Mucosa of stomach (tissue), 1 donor: ENCODE results near the gene CBLC.
"Not testable (repeated sequence)": the region's sequence is repeated elsewhere in the genome, so short reads cannot be mapped to it uniquely, and the experiment has no call there.

Experiments used
- H3K27me3 ChIP-seq: one replicate; pipeline ENCODE4 v1.7.0; 2013; ENCODE audit warnings: mild to moderate bottlenecking, low read length; ENCODE audit not compliant: control insufficient read depth, insufficient read depth
- H3K36me3 ChIP-seq: one replicate; pipeline ENCODE4 v1.7.0; 2013; ENCODE audit warnings: low read length; ENCODE audit not compliant: control insufficient read depth, insufficient read depth
- H3K4me1 ChIP-seq: one replicate; pipeline ENCODE4 v1.7.0; 2013; ENCODE audit warnings: mild to moderate bottlenecking, low read length; ENCODE audit not compliant: control insufficient read depth, insufficient read depth
- H3K4me3 ChIP-seq: one replicate; pipeline ENCODE4 v1.7.0; 2013; ENCODE audit warnings: low read length
- H3K9ac ChIP-seq: one replicate; pipeline ENCODE4 v1.7.0; 2013; ENCODE audit warnings: mild to moderate bottlenecking, low read length, moderate library complexity
- H3K9me3 ChIP-seq: one replicate; pipeline ENCODE4 v1.7.0; 2013; ENCODE audit warnings: mild to moderate bottlenecking, low read length, moderate library complexity; ENCODE audit not compliant: control insufficient read depth
- donor health status: Pancreatic carcinoma.

CBLC gene

DNA sequence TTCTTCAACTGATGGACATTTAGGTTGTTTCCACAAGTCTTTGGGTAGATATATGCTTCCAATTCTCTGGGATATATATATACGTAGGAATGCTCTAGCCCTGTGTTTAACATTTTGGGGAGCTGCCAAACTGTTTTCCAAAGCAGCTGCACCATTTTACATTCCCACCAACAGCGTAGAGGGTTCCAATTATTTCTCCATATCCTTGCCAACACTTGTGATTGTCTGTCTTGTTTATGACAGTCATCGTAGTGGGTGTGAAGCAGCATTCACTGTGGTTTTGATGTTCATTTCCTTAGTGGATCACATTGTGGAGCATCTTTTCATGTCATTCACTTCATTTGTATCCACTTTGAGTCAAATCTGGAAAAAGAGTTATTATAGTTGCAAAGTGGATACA, 4.7 kb upstream of the CBLC start:
- no peaks in the 10 kb centered on the region for H3K36me3 ChIP-seq
- H3K9me3 ChIP-seq = no peaks in the 10 kb centered on the region
- H3K27me3 ChIP-seq = no peaks in the 10 kb centered on the region
- H3K4me1 ChIP-seq = peaks cover 30% of the 10 kb centered on the region
- no peak overlapping the region for H3K4me3 ChIP-seq
- H3K9ac ChIP-seq = no peak overlapping the region

DNA sequence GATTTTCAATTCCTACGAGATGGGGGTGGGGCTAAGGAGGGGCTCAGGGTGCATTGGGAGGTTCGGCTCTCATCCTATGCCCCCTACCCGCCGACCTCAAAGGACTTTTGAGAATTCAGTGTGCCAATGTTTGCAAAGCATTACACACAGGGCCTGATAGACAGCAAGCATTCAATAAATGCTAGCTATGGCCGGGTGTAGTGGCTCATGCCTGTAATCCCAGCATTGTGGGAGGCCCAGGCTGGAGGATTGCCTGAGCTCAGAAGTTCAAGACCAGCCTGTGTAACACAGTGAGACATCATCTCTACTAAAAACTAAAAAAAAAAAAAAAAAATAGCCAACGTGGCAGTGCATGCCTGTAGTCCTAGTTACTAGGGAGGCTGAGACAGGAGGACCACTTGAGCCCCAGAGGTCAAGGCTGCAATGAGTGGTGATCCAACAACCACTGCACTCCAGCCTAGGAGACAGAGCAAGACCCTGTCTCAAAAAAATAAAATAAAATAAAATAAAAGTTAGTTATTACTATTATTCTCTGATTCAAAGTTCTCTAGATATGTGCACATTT, 1.9 kb upstream of the CBLC start:
- H3K9ac ChIP-seq = no peak overlapping the region

DNA sequence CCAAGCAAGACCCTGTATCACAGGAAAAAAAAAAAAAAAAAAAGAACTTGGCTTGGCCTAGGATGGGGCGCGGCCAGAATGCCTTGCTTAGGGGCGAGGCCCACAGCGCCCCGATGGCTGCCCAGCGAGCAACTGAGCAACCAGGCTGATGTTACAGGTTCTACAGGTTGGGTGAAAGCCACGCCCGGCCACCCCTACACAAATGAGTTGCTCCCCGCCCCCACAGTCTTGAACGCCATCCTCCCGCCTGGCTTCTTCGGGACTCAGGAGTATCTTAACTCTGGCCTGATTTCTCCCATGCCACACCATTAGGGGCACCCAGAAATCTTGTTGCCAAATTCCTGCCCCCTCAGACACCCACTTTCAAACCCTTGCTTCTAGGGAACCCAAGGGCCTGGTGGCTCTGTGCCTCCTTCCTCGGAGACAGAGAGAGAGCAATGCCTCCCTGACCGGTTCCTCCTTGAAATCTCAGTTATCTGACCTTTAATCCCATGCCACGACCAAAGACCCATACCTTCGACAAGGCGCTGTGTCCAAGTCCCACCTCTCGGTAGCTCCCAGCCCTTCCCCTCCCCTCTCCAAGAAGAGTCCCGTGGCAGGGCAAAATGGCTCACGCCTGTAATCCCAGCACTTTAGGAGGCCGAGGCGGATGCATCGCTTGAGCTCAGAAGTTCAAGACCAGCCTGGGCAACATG, 1.1 kb upstream of the CBLC start:
- no peaks in the 10 kb centered on the region for H3K27me3 ChIP-seq
- no peaks in the 10 kb centered on the region for H3K9me3 ChIP-seq
- no peaks in the 10 kb centered on the region for H3K36me3 ChIP-seq
- no peak overlapping the region for H3K4me3 ChIP-seq
- peaks cover 35% of the 10 kb centered on the region for H3K4me1 ChIP-seq
- H3K9ac ChIP-seq = peak overlapping the region; percentile 90

More for the DNA sequence above, 1.9 kb upstream of the CBLC start:
- Histone ChIP-seq H3K4me1 (peaks cover 34% of the 10 kb centered on the region), H3K27me3 (no peaks in the 10 kb centered on the region), H3K36me3 (no peaks in the 10 kb centered on the region), H3K9me3 (no peaks in the 10 kb centered on the region), H3K4me3 (no peak overlapping the region)

DNA sequence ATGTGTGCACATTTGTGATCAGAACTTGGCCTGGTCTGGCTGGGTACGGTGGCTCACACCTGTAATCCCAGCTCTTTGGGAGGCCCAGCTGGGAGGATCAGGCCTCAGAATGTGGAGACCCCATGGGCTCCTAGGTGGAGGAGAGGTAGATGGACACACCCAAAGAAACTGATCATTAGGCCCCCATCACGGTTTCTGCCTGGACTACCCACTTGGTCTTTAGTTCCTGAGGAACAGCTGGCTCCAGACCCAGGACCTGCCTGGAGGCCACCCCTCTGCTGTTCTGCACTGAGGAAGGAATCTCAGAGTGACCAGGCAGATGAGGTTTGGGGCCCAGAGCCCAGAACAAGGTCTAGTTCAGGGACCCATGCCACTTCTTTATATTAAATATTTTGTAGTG, 1.5 kb downstream of the CBLC start:
- no peaks in the 10 kb centered on the region for H3K27me3 ChIP-seq
- peaks cover 32% of the 10 kb centered on the region for H3K4me1 ChIP-seq
- no peak overlapping the region for H3K4me3 ChIP-seq
- no peaks in the 10 kb centered on the region for H3K9me3 ChIP-seq
- H3K36me3 ChIP-seq = no peaks in the 10 kb centered on the region
- H3K9ac ChIP-seq = no peak overlapping the region

DNA sequence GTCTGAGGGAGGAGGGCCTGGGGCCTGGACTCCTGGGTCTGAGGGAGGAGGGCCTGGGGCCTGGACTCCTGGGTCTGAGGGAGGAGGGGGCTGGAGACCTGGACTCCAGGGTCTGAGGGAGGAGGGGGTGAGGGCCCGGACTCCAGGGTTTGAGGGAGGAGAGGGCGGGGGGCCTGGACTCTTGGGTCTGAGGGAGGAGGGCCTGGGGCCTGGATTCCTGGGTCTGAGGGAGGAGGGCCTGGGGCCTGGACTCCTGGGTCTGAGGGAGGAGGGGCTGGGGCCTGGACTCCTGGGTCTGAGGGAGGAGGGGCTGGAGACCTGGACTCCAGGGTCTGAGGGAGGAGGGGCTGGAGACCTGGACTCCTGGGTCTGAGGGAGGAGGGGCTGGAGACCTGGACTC, 4.0 kb downstream of the CBLC start:
- not testable (repeated sequence) for H3K9me3 ChIP-seq, H3K36me3 ChIP-seq, H3K9ac ChIP-seq, H3K4me3 ChIP-seq, H3K27me3 ChIP-seq
- peaks cover 26% of the 10 kb centered on the region for H3K4me1 ChIP-seq

DNA sequence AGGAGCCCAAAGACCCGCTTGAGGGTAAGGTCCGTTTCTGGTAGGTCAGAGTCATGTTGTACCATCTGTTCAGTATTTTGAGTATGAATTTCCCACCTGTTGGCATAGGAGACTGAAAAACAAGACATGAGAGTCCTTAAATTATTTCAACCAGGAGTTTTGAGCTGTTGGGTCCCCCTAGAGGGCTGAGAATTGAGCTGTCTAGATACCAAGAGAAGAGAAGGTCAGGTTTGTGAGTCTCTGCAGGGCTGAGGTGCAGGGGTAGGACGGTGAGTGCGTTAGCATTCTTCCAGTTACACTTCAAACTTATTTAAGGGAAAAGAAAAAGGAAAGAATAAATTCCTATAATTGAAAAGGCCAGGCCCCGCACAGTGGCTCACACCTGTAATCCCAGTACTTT, 5.0 kb downstream of the CBLC start:
- H3K9ac ChIP-seq = no peak overlapping the region
- H3K9me3 ChIP-seq = no peaks in the 10 kb centered on the region
- no peaks in the 10 kb centered on the region for H3K36me3 ChIP-seq
- peaks cover 20% of the 10 kb centered on the region for H3K4me1 ChIP-seq
- H3K27me3 ChIP-seq = no peaks in the 10 kb centered on the region
- no peak overlapping the region for H3K4me3 ChIP-seq

DNA sequence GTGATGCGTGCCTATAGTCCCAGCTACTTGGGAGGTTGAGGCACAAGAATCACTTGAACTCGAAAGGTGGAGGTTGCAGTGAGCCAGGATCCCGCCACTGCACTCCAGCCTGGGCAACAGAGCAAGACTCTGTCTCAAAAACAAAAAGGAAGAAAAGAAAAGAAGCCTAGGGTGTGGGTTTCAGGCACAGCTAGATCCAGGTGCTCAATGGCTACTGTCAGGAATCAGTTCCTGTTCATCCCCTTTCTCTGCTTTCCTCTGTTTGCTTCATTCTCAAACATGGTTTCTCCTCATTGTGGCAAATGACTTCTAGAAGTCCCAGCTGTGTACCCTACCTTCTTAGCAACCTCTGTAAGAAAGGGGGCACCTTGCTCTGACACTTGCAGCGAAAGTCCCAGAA, 5.9 kb downstream of the CBLC start:
- Histone ChIP-seq H3K36me3 (no peaks in the 10 kb centered on the region), H3K4me3 (no peak overlapping the region), H3K27me3 (no peaks in the 10 kb centered on the region), H3K9ac (no peak overlapping the region), H3K4me1 (peaks cover 20% of the 10 kb centered on the region), H3K9me3 (no peaks in the 10 kb centered on the region)

DNA sequence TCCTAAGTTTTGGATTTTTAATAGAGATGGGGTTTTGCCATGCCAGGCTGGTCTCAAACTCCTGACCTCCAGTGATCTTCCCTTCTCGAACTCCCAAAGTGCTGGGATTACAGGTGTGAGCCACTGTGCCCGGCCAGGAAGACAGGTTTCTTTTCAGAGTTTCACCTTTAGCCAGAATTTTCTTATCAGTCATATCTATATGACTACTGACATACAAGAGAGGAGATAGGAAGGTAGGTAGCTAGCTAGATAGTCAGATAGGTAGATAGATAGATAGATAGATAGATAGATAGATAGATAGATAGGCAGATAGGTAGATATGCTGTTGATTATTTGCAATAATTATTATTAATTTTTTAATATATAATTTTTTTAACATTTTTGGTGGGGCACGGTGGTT, 7.6 kb downstream of the CBLC start:
- H3K9ac ChIP-seq = no peak overlapping the region
- no peaks in the 10 kb centered on the region for H3K9me3 ChIP-seq
- no peak overlapping the region for H3K4me3 ChIP-seq
- H3K27me3 ChIP-seq = no peaks in the 10 kb centered on the region
- peaks cover 12% of the 10 kb centered on the region for H3K4me1 ChIP-seq
- no peaks in the 10 kb centered on the region for H3K36me3 ChIP-seq

DNA sequence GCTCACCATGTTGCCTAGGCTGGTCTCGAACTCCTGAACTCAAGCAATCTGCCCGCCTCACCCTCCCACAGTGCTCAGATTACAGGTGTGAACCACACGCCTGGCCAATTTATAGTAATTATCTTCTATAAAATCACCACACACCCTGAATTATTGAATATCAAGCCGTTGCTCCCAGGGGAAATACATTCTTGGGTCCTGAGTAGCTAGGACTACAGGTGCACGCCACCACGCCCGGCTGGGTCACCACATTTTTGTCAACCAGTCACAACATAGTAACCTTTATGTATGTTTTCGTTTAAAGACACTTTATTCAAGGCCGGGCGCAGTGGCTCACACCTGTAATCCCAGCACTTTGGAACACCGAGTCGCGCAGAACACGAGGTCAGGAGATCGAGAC, 8.3 kb downstream of the CBLC start:
- H3K9ac ChIP-seq = no peak overlapping the region
- peaks cover 7% of the 10 kb centered on the region for H3K4me1 ChIP-seq
- no peaks in the 10 kb centered on the region for H3K36me3 ChIP-seq
- no peaks in the 10 kb centered on the region for H3K9me3 ChIP-seq
- no peak overlapping the region for H3K4me3 ChIP-seq
- no peaks in the 10 kb centered on the region for H3K27me3 ChIP-seq

DNA sequence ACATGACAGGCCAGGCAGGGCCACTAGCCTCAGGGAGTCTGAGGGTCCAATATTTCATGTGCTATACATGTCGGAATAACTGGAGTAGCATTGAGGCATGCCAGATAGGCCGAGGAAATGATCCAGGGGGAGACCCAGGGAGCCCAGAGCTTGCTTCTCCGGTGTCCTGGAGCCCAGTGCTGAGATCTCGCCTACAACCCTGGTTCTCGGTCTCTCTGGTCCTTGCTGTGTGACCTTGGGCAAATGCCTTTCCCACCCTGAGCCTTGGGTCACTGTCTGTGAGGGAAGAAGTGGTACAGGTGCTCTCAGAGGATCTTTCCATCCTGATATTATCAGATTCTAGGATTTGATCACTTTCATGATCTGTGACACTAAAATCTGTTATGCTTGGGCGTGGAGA, 11.3 kb downstream of the CBLC start:
- Histone ChIP-seq H3K36me3 (peaks cover 5% of the 10 kb centered on the region), H3K4me1 (peaks cover 4% of the 10 kb centered on the region), H3K9me3 (no peaks in the 10 kb centered on the region), H3K9ac (no peak overlapping the region), H3K27me3 (no peaks in the 10 kb centered on the region), H3K4me3 (no peak overlapping the region)

DNA sequence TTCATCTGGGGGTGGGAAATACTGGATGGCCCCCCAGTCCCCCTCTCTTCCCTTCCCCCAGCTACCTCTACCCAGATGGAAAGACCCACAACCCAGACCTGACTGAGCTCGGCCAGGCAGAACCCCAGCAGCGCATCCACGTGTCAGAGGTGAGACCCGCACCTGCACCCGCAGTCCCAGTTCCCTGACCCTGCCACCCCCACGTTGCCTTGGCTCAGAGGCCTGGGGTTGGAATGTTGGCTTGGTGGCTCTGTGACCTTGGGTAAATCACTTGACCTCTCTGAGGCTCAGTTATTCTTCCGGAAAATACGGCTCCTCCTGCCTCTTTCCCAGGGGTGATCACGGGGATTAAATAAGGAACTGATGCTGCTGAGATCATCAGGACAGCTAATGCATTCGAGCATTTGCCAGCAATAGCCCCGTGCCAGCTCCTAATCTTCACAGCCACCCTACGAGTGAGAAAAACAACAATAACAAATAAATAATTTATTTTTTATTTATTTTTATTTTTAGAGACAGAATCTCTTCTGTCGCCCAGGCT, 12.3 kb downstream of the CBLC start:
- no peaks in the 10 kb centered on the region for H3K9me3 ChIP-seq
- no peak overlapping the region for H3K4me3 ChIP-seq
- no peaks in the 10 kb centered on the region for H3K4me1 ChIP-seq
- no peak overlapping the region for H3K9ac ChIP-seq
- H3K27me3 ChIP-seq = no peaks in the 10 kb centered on the region
- H3K36me3 ChIP-seq = peaks cover 5% of the 10 kb centered on the region

DNA sequence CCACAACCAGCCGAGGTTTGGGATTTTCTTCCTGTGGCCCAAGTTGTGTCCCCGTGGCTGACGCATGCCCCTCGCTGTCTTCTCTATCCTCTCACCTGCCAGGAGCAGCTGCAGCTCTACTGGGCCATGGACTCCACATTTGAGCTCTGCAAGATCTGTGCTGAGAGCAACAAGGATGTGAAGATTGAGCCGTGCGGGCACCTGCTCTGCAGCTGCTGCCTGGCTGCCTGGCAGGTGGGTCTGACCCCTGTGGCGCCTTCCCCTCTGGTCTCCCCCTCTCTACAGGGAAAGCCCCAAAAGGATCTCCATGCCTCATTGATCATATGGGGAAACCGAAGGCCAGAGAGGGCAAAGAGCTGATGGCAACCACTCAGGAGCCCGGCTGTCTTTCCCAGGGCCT, 14.6 kb downstream of the CBLC start:
- Histone ChIP-seq H3K4me1 (peaks cover 13% of the 10 kb centered on the region), H3K27me3 (no peaks in the 10 kb centered on the region), H3K4me3 (no peak overlapping the region), H3K9me3 (no peaks in the 10 kb centered on the region), H3K9ac (no peak overlapping the region), H3K36me3 (peaks cover 10% of the 10 kb centered on the region)
